Gastrocnemius medialis (tissue), 4 donors: Measurements from ENCODE around the gene IGSF9.

ENCODE experiments used
- CTCF ChIP-seq, 5 experiments: fragments of 450-650 bp in 3 of 5; fragments of 200-600 bp in 2 of 5; sonication (generic) in 2 of 5; IDR thresholded peaks in 4 of 5; conservative IDR thresholded peaks in 1 of 5; 1 replicate in 4 of 5; 2 replicates in 1 of 5; pipeline ENCODE4 v1.5.1; 2016 to 2019; ENCODE audit warnings: antibody characterized with exemption in 5 of 5, mild to moderate bottlenecking in 3 of 5, moderate library complexity in 3 of 5
- POLR2A ChIP-seq, 2 donors: fragments of 450-650 bp; IDR thresholded peaks; one replicate each; pipeline ENCODE4 v1.6.1; 2017; ENCODE audit warnings: antibody characterized with exemption in 2 of 2, mild to moderate bottlenecking in 2 of 2, moderate library complexity in 2 of 2

GRCh38 chr1:159987186-159987585 lies 41.8 kb upstream of the IGSF9 start:
- no peak for TF ChIP-seq CTCF (IDR thresholded peaks at IDR 0.05 in 4 of 5, conservative IDR thresholded peaks at IDR 0.05 in 1 of 5)
- no peak for TF ChIP-seq POLR2A (IDR thresholded peaks at IDR 0.05)
